Gastroesophageal sphincter (tissue), 4 donors: Measurements from ENCODE around the gene TMEM255A. TPM values are rescaled to one million over a fixed set of nuclear protein-coding genes. Genes with fewer than 3 reads are reported as not detected.

ENCODE experiments used
- ATAC-seq: fragments of 150-250 bp; one replicate; pipeline ENCODE4 v1.9.1; 2016; ENCODE audit warnings: mild to moderate bottlenecking, moderate library complexity
- H3K27ac ChIP-seq, 4 donors: fragments of 200-600 bp; sonication (generic) in 3 of 4; 1 replicate in 3 of 4; 2 replicates in 1 of 4; pipeline ENCODE4 v1.5.1; 2016 to 2019
- H3K27me3 ChIP-seq: fragments of 200-600 bp; sonication (generic); one replicate; pipeline ENCODE4 v1.5.1; 2019
- H3K36me3 ChIP-seq, 2 donors: fragments of 200-600 bp; sonication (generic); one replicate each; pipeline ENCODE4 v1.5.1; 2019; ENCODE audit warnings: control low read depth in 1 of 2
- H3K4me1 ChIP-seq, 3 donors: fragments of 200-600 bp; sonication (generic); 1 replicate in 2 of 3; 2 replicates in 1 of 3; pipeline ENCODE4 v1.5.1; 2016 to 2019; ENCODE audit warnings: control low read depth in 2 of 3
- H3K4me3 ChIP-seq, 2 donors: fragments of 200-600 bp; sonication (generic); one replicate each; pipeline ENCODE4 v1.5.1; 2019; ENCODE audit warnings: mild to moderate bottlenecking in 1 of 2, moderate library complexity in 1 of 2
- H3K9me3 ChIP-seq, 3 donors: fragments of 200-600 bp; sonication (generic); one replicate each; pipeline ENCODE4 v1.5.1; 2017 to 2019; ENCODE audit warnings: control low read depth in 2 of 3
- EP300 ChIP-seq: sonication (generic); formaldehyde crosslinking; IDR thresholded peaks from one replicate; pipeline ENCODE4 v1.6.1; 2017; ENCODE audit warnings: antibody characterized with exemption, mild to moderate bottlenecking
- POLR2A ChIP-seq, 2 donors: fragments of 450-650 bp; IDR thresholded peaks; one replicate each; pipeline ENCODE4 v1.6.1; 2017; ENCODE audit warnings: antibody characterized with exemption in 2 of 2, mild to moderate bottlenecking in 2 of 2, moderate library complexity in 1 of 2
- POLR2AphosphoS5 ChIP-seq: sonication (generic); formaldehyde crosslinking; IDR thresholded peaks from one replicate; pipeline ENCODE4 v1.6.1; 2017; ENCODE audit warnings: antibody characterized with exemption
- WGBS, 2 donors: methylation state at CpG; one replicate each; pipeline ENCODE4 v1.1.5; 2018; ENCODE audit warnings: low coverage in 1 of 2; 5-methylcytosine and 5-hydroxymethylcytosine counted together
- total RNA-seq, 4 donors: library from RNA; depleted of rRNA; stranded (reverse); fragments of >200 nt; gene quantifications; one replicate each; pipeline ENCODE4 v1.1.0, GENCODE V29; 2016
- TF ChIP-seq, protein P1 (sequence below), 4 experiments: fragments of 200-600 bp in 2 of 4; fragments of 450-650 bp in 2 of 4; sonication (generic) in 1 of 4; IDR thresholded peaks; one replicate each; pipeline ENCODE4 v1.5.1; 2017 to 2019; ENCODE audit warnings: antibody characterized with exemption in 4 of 4, mild to moderate bottlenecking in 2 of 4, moderate library complexity in 2 of 4

TMEM255A gene
- total RNA-seq, 4 donors from 2014 or later, result 0.16 to 8.9 (median 4.1) TPM

DNA sequence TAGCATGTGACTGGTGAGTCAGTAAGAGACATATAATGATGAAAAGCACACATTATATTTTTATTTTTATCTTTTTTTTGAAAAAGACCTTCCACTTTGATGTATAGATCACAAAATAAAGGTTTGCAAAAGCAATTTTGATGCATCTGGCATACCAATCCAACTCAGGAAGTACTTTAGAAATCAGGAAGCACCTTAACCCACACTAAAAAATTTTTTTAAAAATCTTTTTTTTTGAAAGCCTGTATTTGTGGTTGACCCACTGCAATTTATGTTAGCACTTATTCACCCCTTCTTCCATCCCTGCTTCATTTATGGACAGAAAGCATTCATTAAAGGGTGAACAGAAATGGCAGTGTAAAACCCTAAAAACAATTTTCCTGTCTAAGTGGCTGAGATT is 16.6 kb downstream of the TMEM255A start:
- H3K4me3 ChIP-seq, result no peak overlapping the region
- no peak for ATAC-seq
- TF ChIP-seq POLR2A (IDR thresholded peaks at IDR 0.05) (no peak), POLR2AphosphoS5 (no peak), EP300 (no peak)
- TF ChIP-seq, protein P1, sequence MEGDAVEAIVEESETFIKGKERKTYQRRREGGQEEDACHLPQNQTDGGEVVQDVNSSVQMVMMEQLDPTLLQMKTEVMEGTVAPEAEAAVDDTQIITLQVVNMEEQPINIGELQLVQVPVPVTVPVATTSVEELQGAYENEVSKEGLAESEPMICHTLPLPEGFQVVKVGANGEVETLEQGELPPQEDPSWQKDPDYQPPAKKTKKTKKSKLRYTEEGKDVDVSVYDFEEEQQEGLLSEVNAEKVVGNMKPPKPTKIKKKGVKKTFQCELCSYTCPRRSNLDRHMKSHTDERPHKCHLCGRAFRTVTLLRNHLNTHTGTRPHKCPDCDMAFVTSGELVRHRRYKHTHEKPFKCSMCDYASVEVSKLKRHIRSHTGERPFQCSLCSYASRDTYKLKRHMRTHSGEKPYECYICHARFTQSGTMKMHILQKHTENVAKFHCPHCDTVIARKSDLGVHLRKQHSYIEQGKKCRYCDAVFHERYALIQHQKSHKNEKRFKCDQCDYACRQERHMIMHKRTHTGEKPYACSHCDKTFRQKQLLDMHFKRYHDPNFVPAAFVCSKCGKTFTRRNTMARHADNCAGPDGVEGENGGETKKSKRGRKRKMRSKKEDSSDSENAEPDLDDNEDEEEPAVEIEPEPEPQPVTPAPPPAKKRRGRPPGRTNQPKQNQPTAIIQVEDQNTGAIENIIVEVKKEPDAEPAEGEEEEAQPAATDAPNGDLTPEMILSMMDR (IDR thresholded peaks at IDR 0.05), result no peak
- H3K36me3 ChIP-seq, result no peaks in the 10 kb centered on the region
- no peaks in the 10 kb centered on the region for H3K27me3 ChIP-seq
- H3K9me3 ChIP-seq, result no peaks in the 10 kb centered on the region
- no peaks in the 10 kb centered on the region for H3K4me1 ChIP-seq
- no peak overlapping the region for H3K27ac ChIP-seq

DNA sequence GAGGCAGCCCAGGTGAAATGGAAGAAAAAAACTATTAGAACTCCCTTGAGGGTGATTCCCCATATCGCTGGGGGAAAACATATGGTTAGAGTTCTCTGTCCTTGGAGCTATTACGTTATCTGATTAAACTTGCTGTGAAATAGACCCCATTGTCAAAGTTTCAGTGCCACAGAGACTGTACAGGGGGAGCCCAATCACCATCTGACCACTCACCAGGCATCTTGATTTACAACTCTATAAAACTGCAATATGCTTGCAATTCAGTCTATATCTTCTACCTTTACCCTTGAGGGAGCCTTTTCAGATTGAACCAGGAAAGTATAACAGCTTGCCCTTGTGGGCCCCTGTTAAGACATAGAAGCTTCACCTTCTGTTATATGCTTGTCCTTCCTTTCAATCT is 18.2 kb downstream of the TMEM255A start:
- no peak for TF ChIP-seq POLR2AphosphoS5
- TF ChIP-seq, protein P1 (IDR thresholded peaks at IDR 0.05), result no peak
- no peak for TF ChIP-seq POLR2A (IDR thresholded peaks at IDR 0.05)
- TF ChIP-seq EP300, result no peak
- Histone ChIP-seq H3K27ac (no peak overlapping the region), H3K9me3 (no peaks in the 10 kb centered on the region), H3K36me3 (no peaks in the 10 kb centered on the region), H3K4me3 (no peak overlapping the region), H3K27me3 (no peaks in the 10 kb centered on the region), H3K4me1 (no peaks in the 10 kb centered on the region)
- 56% methylated on average over 2 of the region's 2 CpGs; no CpG with 5 or more reads in 1 of the 2 donors for WGBS, 2 donors
- ATAC-seq, result no peak

DNA sequence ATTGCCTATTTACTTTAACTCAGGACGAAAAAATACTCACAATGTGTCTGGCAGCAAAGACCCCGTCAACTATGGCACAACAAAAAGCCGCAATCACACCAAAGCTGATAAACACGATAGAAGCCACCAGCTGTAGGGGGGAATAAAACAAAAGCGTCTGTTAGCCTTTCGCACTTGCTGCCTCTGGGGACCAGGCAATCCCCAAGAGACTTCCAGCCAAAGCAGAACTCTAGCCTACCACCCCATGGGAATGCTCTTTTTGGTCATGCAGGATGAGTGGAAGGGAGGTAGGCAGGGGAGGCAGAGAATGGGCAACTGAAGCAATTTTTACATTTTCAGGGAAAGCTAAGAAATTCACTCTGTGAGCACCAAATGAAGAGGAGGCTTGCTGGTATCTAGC is 20.1 kb downstream of the TMEM255A start:
- 78 to 82% methylated on average over 2 to 5 of the region's 6 CpGs for WGBS, 2 donors
- no peak for TF ChIP-seq POLR2AphosphoS5
- TF ChIP-seq, protein P1 (IDR thresholded peaks at IDR 0.05), result no peak
- TF ChIP-seq EP300, result no peak
- TF ChIP-seq POLR2A (IDR thresholded peaks at IDR 0.05), result no peak
- H3K4me1 ChIP-seq, result no peaks in the 10 kb centered on the region
- no peaks in the 10 kb centered on the region for H3K36me3 ChIP-seq
- ATAC-seq, result no peak
- no peak overlapping the region for H3K27ac ChIP-seq
- no peaks in the 10 kb centered on the region for H3K9me3 ChIP-seq
- H3K4me3 ChIP-seq, result no peak overlapping the region
- H3K27me3 ChIP-seq, result no peaks in the 10 kb centered on the region

DNA sequence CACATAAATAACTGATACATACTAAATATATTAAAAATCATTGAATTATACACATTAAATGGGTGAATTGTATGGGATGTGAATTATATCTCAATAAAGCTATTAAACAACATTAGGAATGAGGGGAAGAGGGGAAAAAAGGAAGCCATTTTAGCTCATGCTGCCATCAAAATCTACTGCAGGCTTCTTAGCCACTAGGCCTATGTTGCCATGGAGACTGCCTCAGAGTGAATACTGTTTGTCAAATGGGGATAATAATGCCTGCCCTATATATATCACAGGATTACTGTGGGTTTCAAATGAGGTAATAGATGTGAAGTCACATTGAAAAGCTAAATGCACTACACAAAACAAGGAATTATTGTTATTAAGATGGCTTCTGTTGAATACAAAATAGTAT is 21.2 kb downstream of the TMEM255A start:
- H3K36me3 ChIP-seq, result no peaks in the 10 kb centered on the region
- no peaks in the 10 kb centered on the region for H3K9me3 ChIP-seq
- no peaks in the 10 kb centered on the region for H3K27me3 ChIP-seq
- no peak overlapping the region for H3K27ac ChIP-seq
- no peak for ATAC-seq
- no peaks in the 10 kb centered on the region for H3K4me1 ChIP-seq
- no peak overlapping the region for H3K4me3 ChIP-seq
- TF ChIP-seq POLR2AphosphoS5 (no peak), POLR2A (IDR thresholded peaks at IDR 0.05) (no peak), EP300 (no peak)
- TF ChIP-seq, protein P1 (IDR thresholded peaks at IDR 0.05), result no peak

DNA sequence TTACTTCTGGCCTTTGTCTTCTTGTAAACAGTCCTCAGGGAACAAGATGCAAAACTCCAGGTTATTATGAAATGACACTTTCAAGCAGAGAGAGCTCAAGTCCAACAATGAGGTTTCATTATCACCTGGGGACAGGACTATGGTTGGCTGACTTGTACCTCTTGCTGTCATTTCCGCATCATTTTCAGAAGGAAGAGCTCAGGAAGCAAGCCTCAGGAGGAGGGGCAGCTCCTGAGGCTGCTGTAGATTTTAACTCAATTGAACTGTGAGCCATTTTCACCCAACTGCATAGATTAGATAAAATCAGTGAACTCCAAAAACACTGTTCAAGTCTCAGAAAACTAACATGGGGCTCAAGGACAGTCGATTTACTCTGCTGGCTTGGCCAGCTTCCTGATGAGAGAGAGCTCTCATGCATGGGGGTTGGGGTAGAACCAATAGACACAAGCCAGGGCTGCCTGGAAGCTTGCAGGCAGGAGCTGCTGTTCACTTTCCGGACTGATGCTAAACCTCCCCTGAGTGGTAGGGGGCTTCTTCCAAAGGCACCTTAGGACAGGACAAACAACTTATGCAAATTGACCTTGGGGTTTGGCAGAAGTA is 23.6 kb downstream of the TMEM255A start:
- Histone ChIP-seq H3K27ac (no peak overlapping the region), H3K27me3 (no peaks in the 10 kb centered on the region), H3K9me3 (no peaks in the 10 kb centered on the region), H3K4me3 (no peak overlapping the region), H3K36me3 (no peaks in the 10 kb centered on the region), H3K4me1 (no peaks in the 10 kb centered on the region)
- TF ChIP-seq, protein P1 (IDR thresholded peaks at IDR 0.05), result no peak
- TF ChIP-seq POLR2AphosphoS5, result no peak
- no peak for TF ChIP-seq POLR2A (IDR thresholded peaks at IDR 0.05)
- no peak for TF ChIP-seq EP300
- no CpG with 5 or more reads among the region's 3 CpGs for WGBS, 2 donors
- ATAC-seq, result no peak
